ENCODE data around the gene ANLN. TPM values are rescaled to one million over a fixed set of nuclear protein-coding genes. Genes with fewer than 3 reads are reported as not detected.

ANLN gene
- total and polyA plus RNA-seq, 9 of the 15 experiments (the other 6 are each of a cell fraction or from before 2014, with no cell fraction given): 18.1 to 66.2 (median 38.7) TPM

DNA sequence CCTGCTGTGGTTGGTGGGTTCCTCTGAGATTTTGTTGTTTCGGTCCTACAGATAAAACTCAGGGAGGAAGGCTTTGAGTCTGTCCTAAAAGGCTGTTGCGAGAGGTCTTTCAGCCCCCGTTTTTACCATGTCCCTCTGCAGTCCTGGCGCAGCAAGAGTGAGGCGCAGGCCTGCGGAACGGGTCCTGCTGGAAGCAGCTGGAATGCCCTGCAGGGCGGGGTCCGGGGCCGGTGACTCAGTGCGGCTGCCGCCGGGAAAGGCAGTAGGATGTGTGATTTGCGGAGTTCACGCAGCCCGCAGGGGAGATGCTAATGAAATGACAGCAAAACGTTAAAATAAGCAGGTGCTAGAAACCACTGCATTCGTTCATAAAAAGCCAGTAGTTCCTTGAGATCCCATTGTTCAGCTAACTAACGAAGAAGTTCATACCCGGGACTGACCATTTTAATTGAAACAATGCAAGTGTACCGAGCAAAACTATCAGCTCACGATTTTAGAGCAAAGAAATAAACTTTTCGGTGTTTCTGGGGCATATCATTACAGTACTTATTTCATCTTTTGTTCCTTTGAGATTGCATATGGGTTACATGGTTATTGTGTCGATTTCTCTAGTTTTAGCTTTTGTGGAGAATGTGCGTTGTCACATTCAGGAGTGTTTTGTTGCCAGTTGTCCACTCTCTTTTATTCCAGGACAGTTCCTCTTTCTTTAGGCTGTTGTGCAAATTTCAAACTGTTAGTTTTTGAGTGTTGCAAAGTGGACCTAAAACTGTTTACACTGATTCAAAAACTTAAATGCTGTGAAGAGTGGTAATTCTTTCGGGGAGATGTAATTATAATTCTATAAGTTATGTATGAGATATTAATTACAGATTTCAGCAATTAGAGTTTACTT is 783 bp downstream of the ANLN start (continued):
- TF ChIP-seq, protein P1, sequence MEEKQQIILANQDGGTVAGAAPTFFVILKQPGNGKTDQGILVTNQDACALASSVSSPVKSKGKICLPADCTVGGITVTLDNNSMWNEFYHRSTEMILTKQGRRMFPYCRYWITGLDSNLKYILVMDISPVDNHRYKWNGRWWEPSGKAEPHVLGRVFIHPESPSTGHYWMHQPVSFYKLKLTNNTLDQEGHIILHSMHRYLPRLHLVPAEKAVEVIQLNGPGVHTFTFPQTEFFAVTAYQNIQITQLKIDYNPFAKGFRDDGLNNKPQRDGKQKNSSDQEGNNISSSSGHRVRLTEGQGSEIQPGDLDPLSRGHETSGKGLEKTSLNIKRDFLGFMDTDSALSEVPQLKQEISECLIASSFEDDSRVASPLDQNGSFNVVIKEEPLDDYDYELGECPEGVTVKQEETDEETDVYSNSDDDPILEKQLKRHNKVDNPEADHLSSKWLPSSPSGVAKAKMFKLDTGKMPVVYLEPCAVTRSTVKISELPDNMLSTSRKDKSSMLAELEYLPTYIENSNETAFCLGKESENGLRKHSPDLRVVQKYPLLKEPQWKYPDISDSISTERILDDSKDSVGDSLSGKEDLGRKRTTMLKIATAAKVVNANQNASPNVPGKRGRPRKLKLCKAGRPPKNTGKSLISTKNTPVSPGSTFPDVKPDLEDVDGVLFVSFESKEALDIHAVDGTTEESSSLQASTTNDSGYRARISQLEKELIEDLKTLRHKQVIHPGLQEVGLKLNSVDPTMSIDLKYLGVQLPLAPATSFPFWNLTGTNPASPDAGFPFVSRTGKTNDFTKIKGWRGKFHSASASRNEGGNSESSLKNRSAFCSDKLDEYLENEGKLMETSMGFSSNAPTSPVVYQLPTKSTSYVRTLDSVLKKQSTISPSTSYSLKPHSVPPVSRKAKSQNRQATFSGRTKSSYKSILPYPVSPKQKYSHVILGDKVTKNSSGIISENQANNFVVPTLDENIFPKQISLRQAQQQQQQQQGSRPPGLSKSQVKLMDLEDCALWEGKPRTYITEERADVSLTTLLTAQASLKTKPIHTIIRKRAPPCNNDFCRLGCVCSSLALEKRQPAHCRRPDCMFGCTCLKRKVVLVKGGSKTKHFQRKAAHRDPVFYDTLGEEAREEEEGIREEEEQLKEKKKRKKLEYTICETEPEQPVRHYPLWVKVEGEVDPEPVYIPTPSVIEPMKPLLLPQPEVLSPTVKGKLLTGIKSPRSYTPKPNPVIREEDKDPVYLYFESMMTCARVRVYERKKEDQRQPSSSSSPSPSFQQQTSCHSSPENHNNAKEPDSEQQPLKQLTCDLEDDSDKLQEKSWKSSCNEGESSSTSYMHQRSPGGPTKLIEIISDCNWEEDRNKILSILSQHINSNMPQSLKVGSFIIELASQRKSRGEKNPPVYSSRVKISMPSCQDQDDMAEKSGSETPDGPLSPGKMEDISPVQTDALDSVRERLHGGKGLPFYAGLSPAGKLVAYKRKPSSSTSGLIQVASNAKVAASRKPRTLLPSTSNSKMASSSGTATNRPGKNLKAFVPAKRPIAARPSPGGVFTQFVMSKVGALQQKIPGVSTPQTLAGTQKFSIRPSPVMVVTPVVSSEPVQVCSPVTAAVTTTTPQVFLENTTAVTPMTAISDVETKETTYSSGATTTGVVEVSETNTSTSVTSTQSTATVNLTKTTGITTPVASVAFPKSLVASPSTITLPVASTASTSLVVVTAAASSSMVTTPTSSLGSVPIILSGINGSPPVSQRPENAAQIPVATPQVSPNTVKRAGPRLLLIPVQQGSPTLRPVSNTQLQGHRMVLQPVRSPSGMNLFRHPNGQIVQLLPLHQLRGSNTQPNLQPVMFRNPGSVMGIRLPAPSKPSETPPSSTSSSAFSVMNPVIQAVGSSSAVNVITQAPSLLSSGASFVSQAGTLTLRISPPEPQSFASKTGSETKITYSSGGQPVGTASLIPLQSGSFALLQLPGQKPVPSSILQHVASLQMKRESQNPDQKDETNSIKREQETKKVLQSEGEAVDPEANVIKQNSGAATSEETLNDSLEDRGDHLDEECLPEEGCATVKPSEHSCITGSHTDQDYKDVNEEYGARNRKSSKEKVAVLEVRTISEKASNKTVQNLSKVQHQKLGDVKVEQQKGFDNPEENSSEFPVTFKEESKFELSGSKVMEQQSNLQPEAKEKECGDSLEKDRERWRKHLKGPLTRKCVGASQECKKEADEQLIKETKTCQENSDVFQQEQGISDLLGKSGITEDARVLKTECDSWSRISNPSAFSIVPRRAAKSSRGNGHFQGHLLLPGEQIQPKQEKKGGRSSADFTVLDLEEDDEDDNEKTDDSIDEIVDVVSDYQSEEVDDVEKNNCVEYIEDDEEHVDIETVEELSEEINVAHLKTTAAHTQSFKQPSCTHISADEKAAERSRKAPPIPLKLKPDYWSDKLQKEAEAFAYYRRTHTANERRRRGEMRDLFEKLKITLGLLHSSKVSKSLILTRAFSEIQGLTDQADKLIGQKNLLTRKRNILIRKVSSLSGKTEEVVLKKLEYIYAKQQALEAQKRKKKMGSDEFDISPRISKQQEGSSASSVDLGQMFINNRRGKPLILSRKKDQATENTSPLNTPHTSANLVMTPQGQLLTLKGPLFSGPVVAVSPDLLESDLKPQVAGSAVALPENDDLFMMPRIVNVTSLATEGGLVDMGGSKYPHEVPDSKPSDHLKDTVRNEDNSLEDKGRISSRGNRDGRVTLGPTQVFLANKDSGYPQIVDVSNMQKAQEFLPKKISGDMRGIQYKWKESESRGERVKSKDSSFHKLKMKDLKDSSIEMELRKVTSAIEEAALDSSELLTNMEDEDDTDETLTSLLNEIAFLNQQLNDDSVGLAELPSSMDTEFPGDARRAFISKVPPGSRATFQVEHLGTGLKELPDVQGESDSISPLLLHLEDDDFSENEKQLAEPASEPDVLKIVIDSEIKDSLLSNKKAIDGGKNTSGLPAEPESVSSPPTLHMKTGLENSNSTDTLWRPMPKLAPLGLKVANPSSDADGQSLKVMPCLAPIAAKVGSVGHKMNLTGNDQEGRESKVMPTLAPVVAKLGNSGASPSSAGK (IDR thresholded peaks at IDR 0.05): no peak
- TF ChIP-seq, protein P2, sequence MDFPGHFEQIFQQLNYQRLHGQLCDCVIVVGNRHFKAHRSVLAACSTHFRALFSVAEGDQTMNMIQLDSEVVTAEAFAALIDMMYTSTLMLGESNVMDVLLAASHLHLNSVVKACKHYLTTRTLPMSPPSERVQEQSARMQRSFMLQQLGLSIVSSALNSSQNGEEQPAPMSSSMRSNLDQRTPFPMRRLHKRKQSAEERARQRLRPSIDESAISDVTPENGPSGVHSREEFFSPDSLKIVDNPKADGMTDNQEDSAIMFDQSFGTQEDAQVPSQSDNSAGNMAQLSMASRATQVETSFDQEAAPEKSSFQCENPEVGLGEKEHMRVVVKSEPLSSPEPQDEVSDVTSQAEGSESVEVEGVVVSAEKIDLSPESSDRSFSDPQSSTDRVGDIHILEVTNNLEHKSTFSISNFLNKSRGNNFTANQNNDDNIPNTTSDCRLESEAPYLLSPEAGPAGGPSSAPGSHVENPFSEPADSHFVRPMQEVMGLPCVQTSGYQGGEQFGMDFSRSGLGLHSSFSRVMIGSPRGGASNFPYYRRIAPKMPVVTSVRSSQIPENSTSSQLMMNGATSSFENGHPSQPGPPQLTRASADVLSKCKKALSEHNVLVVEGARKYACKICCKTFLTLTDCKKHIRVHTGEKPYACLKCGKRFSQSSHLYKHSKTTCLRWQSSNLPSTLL (IDR thresholded peaks at IDR 0.05): no peak
- TF ChIP-seq, protein P3, sequence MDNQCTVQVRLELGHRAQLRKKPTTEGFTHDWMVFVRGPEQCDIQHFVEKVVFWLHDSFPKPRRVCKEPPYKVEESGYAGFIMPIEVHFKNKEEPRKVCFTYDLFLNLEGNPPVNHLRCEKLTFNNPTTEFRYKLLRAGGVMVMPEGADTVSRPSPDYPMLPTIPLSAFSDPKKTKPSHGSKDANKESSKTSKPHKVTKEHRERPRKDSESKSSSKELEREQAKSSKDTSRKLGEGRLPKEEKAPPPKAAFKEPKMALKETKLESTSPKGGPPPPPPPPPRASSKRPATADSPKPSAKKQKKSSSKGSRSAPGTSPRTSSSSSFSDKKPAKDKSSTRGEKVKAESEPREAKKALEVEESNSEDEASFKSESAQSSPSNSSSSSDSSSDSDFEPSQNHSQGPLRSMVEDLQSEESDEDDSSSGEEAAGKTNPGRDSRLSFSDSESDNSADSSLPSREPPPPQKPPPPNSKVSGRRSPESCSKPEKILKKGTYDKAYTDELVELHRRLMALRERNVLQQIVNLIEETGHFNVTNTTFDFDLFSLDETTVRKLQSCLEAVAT (IDR thresholded peaks at IDR 0.05): peak in 1 of 2 experiments; percentile 34; a peak in 2 of 4 replicates
- TF ChIP-seq KDM5B (IDR thresholded peaks at IDR 0.05; ENCODE audit: insufficient replicate concordance, low read depth, low read length): peak; percentile 62
- TF ChIP-seq ATF1 (CRISPR knock-in tag; IDR thresholded peaks at IDR 0.05): no peak
- TF ChIP-seq ATF1 (tag; IDR thresholded peaks at IDR 0.05): no peak
- TF ChIP-seq NR4A1 (CRISPR knock-in tag; IDR thresholded peaks at IDR 0.05): 0 out of 2 replicates have a peak, but pooled peaks have one; percentile 54
- TF ChIP-seq NR4A1 (tag; IDR thresholded peaks at IDR 0.05): no peak
